T-helper 1 cell treated with Interleukin-12 subunit alpha and Interleukin-12 subunit beta and Interleukin-4 antibody, amounts not matched to agents 30 μg/mL and 1 μg/mL, for 36 hours (primary cell): ENCODE measurements around the gene BMPR1B.

Source experiments
- H3K27ac Mint-ChIP-seq: one replicate; pipeline ENCODE4 v1.8.0; 2021; ENCODE audit warnings: mild to moderate bottlenecking, mixed read lengths
- H3K27me3 Mint-ChIP-seq: one replicate; pipeline ENCODE4 v1.8.0; 2021; ENCODE audit warnings: low read depth, mixed read lengths
- H3K36me3 Mint-ChIP-seq: one replicate; pipeline ENCODE4 v1.8.0; 2021; ENCODE audit warnings: low read depth, mixed read lengths
- H3K4me1 Mint-ChIP-seq: one replicate; pipeline ENCODE4 v1.8.0; 2021; ENCODE audit warnings: low read depth, mixed read lengths
- H3K4me3 Mint-ChIP-seq: one replicate; pipeline ENCODE4 v1.8.0; 2021; ENCODE audit warnings: mild to moderate bottlenecking, moderate library complexity, mixed read lengths
- H3K9me3 Mint-ChIP-seq: one replicate; pipeline ENCODE4 v1.8.0; 2021; ENCODE audit warnings: mixed read lengths

Gene BMPR1B

GRCh38 chr4:94954251-94954650, 196.5 kb downstream of the BMPR1B start:
- Mint-ChIP-seq H3K27me3 (no peaks in the 10 kb centered on the region), H3K9me3 (no peaks in the 10 kb centered on the region), H3K4me3 (no peak overlapping the region), H3K36me3 (no peaks in the 10 kb centered on the region), H3K4me1 (no peaks in the 10 kb centered on the region), H3K27ac (no peak overlapping the region)

GRCh38 chr4:94957030-94957429, 199.3 kb downstream of the BMPR1B start:
- Mint-ChIP-seq H3K27ac (no peak overlapping the region), H3K9me3 (no peaks in the 10 kb centered on the region), H3K36me3 (no peaks in the 10 kb centered on the region), H3K4me1 (no peaks in the 10 kb centered on the region), H3K4me3 (no peak overlapping the region), H3K27me3 (no peaks in the 10 kb centered on the region)

GRCh38 chr4:94959307-94959706, 201.6 kb downstream of the BMPR1B start:
- no peak overlapping the region for H3K27ac Mint-ChIP-seq
- H3K4me1 Mint-ChIP-seq, result no peaks in the 10 kb centered on the region

GRCh38 chr4:94960708-94961107, 203.0 kb downstream of the BMPR1B start:
- no peaks in the 10 kb centered on the region for H3K9me3 Mint-ChIP-seq
- no peak overlapping the region for H3K27ac Mint-ChIP-seq
- H3K4me3 Mint-ChIP-seq, result no peak overlapping the region
- H3K27me3 Mint-ChIP-seq, result no peaks in the 10 kb centered on the region
- H3K36me3 Mint-ChIP-seq, result no peaks in the 10 kb centered on the region
- H3K4me1 Mint-ChIP-seq, result no peaks in the 10 kb centered on the region

More at GRCh38 chr4:94959307-94959706, 201.6 kb downstream of the BMPR1B start:
- Mint-ChIP-seq H3K4me3 (no peak overlapping the region), H3K9me3 (no peaks in the 10 kb centered on the region), H3K36me3 (no peaks in the 10 kb centered on the region), H3K27me3 (no peaks in the 10 kb centered on the region)

- no peaks in the 10 kb centered on the region for H3K36me3 Mint-ChIP-seq
- H3K27me3 Mint-ChIP-seq, result no peaks in the 10 kb centered on the region
- no peak overlapping the region for H3K4me3 Mint-ChIP-seq
- no peak overlapping the region for H3K27ac Mint-ChIP-seq
- H3K9me3 Mint-ChIP-seq, result no peaks in the 10 kb centered on the region
- no peaks in the 10 kb centered on the region for H3K4me1 Mint-ChIP-seq
These were observed 203.7 kb downstream of the BMPR1B start for GRCh38 chr4:94961420-94961819.

- Mint-ChIP-seq H3K4me1 (no peaks in the 10 kb centered on the region), H3K27me3 (no peaks in the 10 kb centered on the region), H3K27ac (no peak overlapping the region), H3K36me3 (no peaks in the 10 kb centered on the region), H3K9me3 (no peaks in the 10 kb centered on the region), H3K4me3 (no peak overlapping the region)
These were observed 204.7 kb downstream of the BMPR1B start for GRCh38 chr4:94962484-94962883.

- no peaks in the 10 kb centered on the region for H3K36me3 Mint-ChIP-seq
- no peaks in the 10 kb centered on the region for H3K27me3 Mint-ChIP-seq
- H3K4me3 Mint-ChIP-seq, result no peak overlapping the region
- no peak overlapping the region for H3K27ac Mint-ChIP-seq
- no peaks in the 10 kb centered on the region for H3K9me3 Mint-ChIP-seq
- H3K4me1 Mint-ChIP-seq, result no peaks in the 10 kb centered on the region
These were observed 208.1 kb downstream of the BMPR1B start for GRCh38 chr4:94965852-94966251.

- no peaks in the 10 kb centered on the region for H3K9me3 Mint-ChIP-seq
- H3K27me3 Mint-ChIP-seq, result no peaks in the 10 kb centered on the region
- no peaks in the 10 kb centered on the region for H3K4me1 Mint-ChIP-seq
- H3K36me3 Mint-ChIP-seq, result no peaks in the 10 kb centered on the region
- no peak overlapping the region for H3K4me3 Mint-ChIP-seq
- H3K27ac Mint-ChIP-seq, result no peak overlapping the region
These were observed 210.7 kb downstream of the BMPR1B start for GRCh38 chr4:94968493-94968892.

- no peaks in the 10 kb centered on the region for H3K4me1 Mint-ChIP-seq
- H3K27ac Mint-ChIP-seq, result no peak overlapping the region
- H3K27me3 Mint-ChIP-seq, result no peaks in the 10 kb centered on the region
- H3K36me3 Mint-ChIP-seq, result no peaks in the 10 kb centered on the region
- no peak overlapping the region for H3K4me3 Mint-ChIP-seq
- no peaks in the 10 kb centered on the region for H3K9me3 Mint-ChIP-seq
These were observed 212.9 kb downstream of the BMPR1B start for GRCh38 chr4:94970650-94971049.

- no peak overlapping the region for H3K4me3 Mint-ChIP-seq
- H3K36me3 Mint-ChIP-seq, result no peaks in the 10 kb centered on the region
- H3K4me1 Mint-ChIP-seq, result no peaks in the 10 kb centered on the region
- no peak overlapping the region for H3K27ac Mint-ChIP-seq
- no peaks in the 10 kb centered on the region for H3K27me3 Mint-ChIP-seq
- H3K9me3 Mint-ChIP-seq, result no peaks in the 10 kb centered on the region
These were observed 217.0 kb downstream of the BMPR1B start for GRCh38 chr4:94974773-94975172.

GRCh38 chr4:94976371-94977011, 218.7 kb downstream of the BMPR1B start:
- Mint-ChIP-seq H3K4me1 (no peaks in the 10 kb centered on the region), H3K27me3 (no peaks in the 10 kb centered on the region), H3K36me3 (no peaks in the 10 kb centered on the region), H3K27ac (no peak overlapping the region), H3K4me3 (no peak overlapping the region), H3K9me3 (no peaks in the 10 kb centered on the region)

- Mint-ChIP-seq H3K27ac (no peak overlapping the region), H3K36me3 (no peaks in the 10 kb centered on the region), H3K9me3 (no peaks in the 10 kb centered on the region), H3K4me1 (no peaks in the 10 kb centered on the region), H3K4me3 (no peak overlapping the region), H3K27me3 (no peaks in the 10 kb centered on the region)
These were observed 221.1 kb downstream of the BMPR1B start for GRCh38 chr4:94978904-94979303.

GRCh38 chr4:94979621-94980020, 221.9 kb downstream of the BMPR1B start:
- H3K9me3 Mint-ChIP-seq, result no peaks in the 10 kb centered on the region
- H3K36me3 Mint-ChIP-seq, result no peaks in the 10 kb centered on the region

GRCh38 chr4:94995684-94996394, 238.1 kb downstream of the BMPR1B start:
- Mint-ChIP-seq H3K36me3 (no peaks in the 10 kb centered on the region), H3K27me3 (no peaks in the 10 kb centered on the region), H3K4me3 (no peak overlapping the region), H3K9me3 (no peaks in the 10 kb centered on the region), H3K27ac (no peak overlapping the region), H3K4me1 (no peaks in the 10 kb centered on the region)

More at GRCh38 chr4:94979621-94980020, 221.9 kb downstream of the BMPR1B start:
- Mint-ChIP-seq H3K4me1 (no peaks in the 10 kb centered on the region), H3K27me3 (no peaks in the 10 kb centered on the region), H3K27ac (no peak overlapping the region), H3K4me3 (no peak overlapping the region)

- Mint-ChIP-seq H3K4me3 (no peak overlapping the region), H3K36me3 (no peaks in the 10 kb centered on the region), H3K27ac (no peak overlapping the region), H3K27me3 (no peaks in the 10 kb centered on the region), H3K9me3 (no peaks in the 10 kb centered on the region), H3K4me1 (no peaks in the 10 kb centered on the region)
These were observed 242.4 kb downstream of the BMPR1B start for GRCh38 chr4:95000076-95000648.
